K562 (cell line): ENCODE measurements around the gene PLEKHN1. TPM values are rescaled to one million over a fixed set of nuclear protein-coding genes. Genes with fewer than 3 reads are reported as not detected.

Experiments used
- ARNT ChIP-seq, 2 experiments: fragments of 450-650 bp; IDR thresholded peaks; 2 replicates each; pipeline ENCODE4 v1.6.1; 2016; ENCODE audit warnings: mild to moderate bottlenecking in 1 of 2
- BCL6 ChIP-seq: fragments of 250-450 bp; sonication (Bioruptor Pico); IDR thresholded peaks from 2 replicates; pipeline ENCODE4 v1.4.0; 2020
- BMI1 ChIP-seq: fragments of 150-350 bp; IDR thresholded peaks from 2 replicates; pipeline ENCODE4 v1.6.1; 2014; ENCODE audit warnings: low read length
- CAMTA2 ChIP-seq: fragments of 250-450 bp; sonication (Bioruptor Pico); conservative IDR thresholded peaks from 2 replicates; pipeline ENCODE4 v1.5.1; 2022
- FIP1L1 ChIP-seq: fragments of 200-400 bp; formaldehyde crosslinking; IDR thresholded peaks from 2 replicates; pipeline ENCODE4 v1.6.1; 2018; ENCODE audit warnings: mild to moderate bottlenecking, low read depth, low read length; ENCODE audit not compliant: poor library complexity, severe bottlenecking
- HDAC8 ChIP-seq: fragments of 450-650 bp; IDR thresholded peaks from 2 replicates; pipeline ENCODE4 v1.6.1; 2016; ENCODE audit warnings: mild to moderate bottlenecking, missing genetic modification characterization, moderate library complexity, missing compliant biosample characterization
- IFI16 ChIP-seq: fragments of 250-450 bp; sonication (Bioruptor Pico); IDR thresholded peaks from 2 replicates; pipeline ENCODE4 v2.1.2; 2022; ENCODE audit warnings: mild to moderate bottlenecking, inconsistent platforms
- L3MBTL2 ChIP-seq: fragments of 450-650 bp; IDR thresholded peaks from 2 replicates; pipeline ENCODE4 v1.6.1; 2016; ENCODE audit warnings: mild to moderate bottlenecking, moderate library complexity
- MCM7 ChIP-seq, 2 experiments: fragments of 450-650 bp; IDR thresholded peaks; 2 replicates each; pipeline ENCODE4 v1.6.1; 2016 to 2018
- NCOA4 ChIP-seq: fragments of 450-650 bp; IDR thresholded peaks from 2 replicates; pipeline ENCODE4 v1.6.1; 2018; ENCODE audit warnings: mild to moderate bottlenecking; ENCODE audit not compliant: partially characterized antibody
- PHF21A ChIP-seq: fragments of 450-650 bp; IDR thresholded peaks from 2 replicates; pipeline ENCODE4 v1.6.1; 2017; ENCODE audit warnings: low read depth, borderline replicate concordance
- POLR2G ChIP-seq: fragments of 200-400 bp; formaldehyde crosslinking; IDR thresholded peaks from 2 replicates; pipeline ENCODE4 v1.6.1; 2017; ENCODE audit warnings: low read depth, mild to moderate bottlenecking, antibody characterized with exemption, low read length, moderate library complexity
- PRDM10 ChIP-seq: fragments of 450-650 bp; IDR thresholded peaks from 2 replicates; pipeline ENCODE4 v1.6.1; 2018; ENCODE audit not compliant: partially characterized antibody
- PURB ChIP-seq: sonication (generic); formaldehyde crosslinking; IDR thresholded peaks from 2 replicates; pipeline ENCODE4 v1.9.0; 2021; ENCODE audit warnings: low read depth, mild to moderate bottlenecking, missing genetic modification reagents
- RAD51 ChIP-seq: fragments of 450-650 bp; IDR thresholded peaks from 2 replicates; pipeline ENCODE4 v1.7.1; 2016; ENCODE audit warnings: low read depth, mild to moderate bottlenecking, borderline replicate concordance
- RBM34 ChIP-seq: fragments of 200-400 bp; formaldehyde crosslinking; IDR thresholded peaks from 2 replicates; pipeline ENCODE4 v1.6.1; 2018; ENCODE audit warnings: low read length, borderline replicate concordance; ENCODE audit not compliant: insufficient read depth
- SOX6 ChIP-seq: fragments of 450-650 bp; IDR thresholded peaks from 2 replicates; pipeline ENCODE4 v1.6.1; 2014; ENCODE audit warnings: mild to moderate bottlenecking
- SRF ChIP-seq, 2 experiments: fragments of 250-450, 450-650 bp in 1 of 2; sonication (Bioruptor Pico) in 1 of 2; sonication (generic) in 1 of 2; formaldehyde crosslinking; IDR thresholded peaks; 2 replicates each; pipeline versions ENCODE4 v1.5.0 to v1.5.1; 2020 to 2022; ENCODE audit warnings: mild to moderate bottlenecking in 1 of 2, missing genetic modification reagents in 1 of 2
- TCF7L2 ChIP-seq: fragments of 150-350 bp; IDR thresholded peaks from 2 replicates; pipeline ENCODE4 v1.6.1; 2016; ENCODE audit warnings: low read depth, mild to moderate bottlenecking, low read length, moderate library complexity
- ZNF436 ChIP-seq: fragments of 250-450, 450-650 bp; sonication (Bioruptor Pico); formaldehyde crosslinking; IDR thresholded peaks from 2 replicates; pipeline ENCODE4 v1.7.0; 2020; ENCODE audit warnings: mild to moderate bottlenecking
- ZNF507 ChIP-seq: conservative IDR thresholded peaks from 2 replicates; pipeline ENCODE4 v1.6.1; 2017; ENCODE audit warnings: missing genetic modification characterization, missing compliant biosample characterization
- ZNF695 ChIP-seq: fragments of 450-650 bp; formaldehyde crosslinking; IDR thresholded peaks from 2 replicates; pipeline ENCODE4 v1.4.0; 2020; ENCODE audit warnings: mild to moderate bottlenecking, moderate library complexity
- ZNF764 ChIP-seq: fragments of 250-450 bp; sonication (Bioruptor Pico); IDR thresholded peaks from 2 replicates; pipeline ENCODE4 v1.4.0; 2020; ENCODE audit warnings: low read depth, mild to moderate bottlenecking, moderate library complexity
- polyA plus RNA-seq, 8 experiments: library from polyadenylated mRNA; depleted of rRNA in 4 of 8; stranded (reverse) in 5 of 8; unstranded in 3 of 8; fragments of >200 nt; fragmentation: Nextera tagmentation in 2 of 8; fragmentation: Illumina TruSeq in 1 of 8; extraction: Ambion mirVana in 2 of 8; extraction: Trizol in 1 of 8; gene quantifications; 2 replicates each; pipeline versions ENCODE4 v1.2.1 to v1.2.3, GENCODE V29; 2011 to 2014; ENCODE audit warnings: inconsistent platforms in 1 of 8, missing spikeins in 1 of 8
- total RNA-seq, 7 experiments: library from RNA; depleted of rRNA in 6 of 7; stranded (reverse); fragments of >200 nt in 6 of 7; fragmentation: Illumina TruSeq in 2 of 7; extraction: Trizol in 2 of 7; gene quantifications; 2 replicates each; pipeline versions ENCODE4 v1.2.1 to v1.2.3, GENCODE V29; 2011 to 2021; ENCODE audit warnings: low replicate concordance in 1 of 7
- TF ChIP-seq, protein P1 (sequence below): fragments of 450-650 bp; IDR thresholded peaks from 2 replicates; pipeline ENCODE4 v1.6.1; 2016
- TF ChIP-seq, protein P2 (sequence below): IDR thresholded peaks from 3 replicates; pipeline ENCODE4 v1.6.1; 2011; ENCODE audit warnings: borderline replicate concordance, mild to moderate bottlenecking; ENCODE audit not compliant: insufficient read length, insufficient read depth

The PLEKHN1 gene
- total and polyA plus RNA-seq, 9 of the 15 experiments (the other 6 are each of a cell fraction or from before 2014, with no cell fraction given), result 0.07 to 1.5 (median 0.13) TPM; not detected in 2

- TF ChIP-seq PRDM10, result peak; percentile 44
- no peak for TF ChIP-seq ZNF764 (CRISPR knock-in tag)
- TF ChIP-seq SOX6, result peak; percentile 46; the same call in 1 of the 2 replicates
- peak; percentile 54; the same call in 1 of the 2 replicates for TF ChIP-seq L3MBTL2
- no peak for TF ChIP-seq ZNF695 (CRISPR knock-in tag)
- no peak for TF ChIP-seq CAMTA2
- TF ChIP-seq PHF21A, result peak; percentile 78; the same call in 1 of the 2 replicates
- no peak for TF ChIP-seq IFI16 (CRISPR knock-in tag)
- TF ChIP-seq HDAC8 (tag), result no peak
- TF ChIP-seq ZNF507 (tag), result no peak
- no peak for TF ChIP-seq MCM7 (IDR thresholded peaks at IDR 0.05)
- TF ChIP-seq BCL6 (CRISPR knock-in tag), result no peak
- TF ChIP-seq, protein P1, sequence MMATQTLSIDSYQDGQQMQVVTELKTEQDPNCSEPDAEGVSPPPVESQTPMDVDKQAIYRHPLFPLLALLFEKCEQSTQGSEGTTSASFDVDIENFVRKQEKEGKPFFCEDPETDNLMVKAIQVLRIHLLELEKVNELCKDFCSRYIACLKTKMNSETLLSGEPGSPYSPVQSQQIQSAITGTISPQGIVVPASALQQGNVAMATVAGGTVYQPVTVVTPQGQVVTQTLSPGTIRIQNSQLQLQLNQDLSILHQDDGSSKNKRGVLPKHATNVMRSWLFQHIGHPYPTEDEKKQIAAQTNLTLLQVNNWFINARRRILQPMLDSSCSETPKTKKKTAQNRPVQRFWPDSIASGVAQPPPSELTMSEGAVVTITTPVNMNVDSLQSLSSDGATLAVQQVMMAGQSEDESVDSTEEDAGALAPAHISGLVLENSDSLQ, result peak; percentile 96
- TF ChIP-seq BMI1, result no peak
- TF ChIP-seq ARNT (IDR thresholded peaks at IDR 0.05), result no peak
- TF ChIP-seq POLR2G, result 0 out of 2 replicates have a peak, but pooled peaks have one; percentile 19
- TF ChIP-seq ZNF436 (CRISPR knock-in tag), result no peak
- peak; percentile 86 for TF ChIP-seq FIP1L1
- TF ChIP-seq RAD51, result no peak; the same call in 1 of the 2 replicates
- TF ChIP-seq TCF7L2, result no peak
- TF ChIP-seq PURB (CRISPR knock-in tag), result no peak
- TF ChIP-seq, protein P2, sequence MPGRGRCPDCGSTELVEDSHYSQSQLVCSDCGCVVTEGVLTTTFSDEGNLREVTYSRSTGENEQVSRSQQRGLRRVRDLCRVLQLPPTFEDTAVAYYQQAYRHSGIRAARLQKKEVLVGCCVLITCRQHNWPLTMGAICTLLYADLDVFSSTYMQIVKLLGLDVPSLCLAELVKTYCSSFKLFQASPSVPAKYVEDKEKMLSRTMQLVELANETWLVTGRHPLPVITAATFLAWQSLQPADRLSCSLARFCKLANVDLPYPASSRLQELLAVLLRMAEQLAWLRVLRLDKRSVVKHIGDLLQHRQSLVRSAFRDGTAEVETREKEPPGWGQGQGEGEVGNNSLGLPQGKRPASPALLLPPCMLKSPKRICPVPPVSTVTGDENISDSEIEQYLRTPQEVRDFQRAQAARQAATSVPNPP, result no peak
- no peak; a peak in 1 of 4 replicates for TF ChIP-seq SRF (CRISPR knock-in tag; IDR thresholded peaks at IDR 0.05)
- no peak for TF ChIP-seq RBM34
- no peak for TF ChIP-seq NCOA4
Measured at GRCh38 chr1:921011-921837, 45.1 kb upstream of the PLEKHN1 start (continued).
